OCI-LY1 (cell line): ENCODE data around the gene CS.

Experiments
- EZH2 ChIP-seq: fragments of 200-600 bp; sonication (generic), shearing (Covaris generic); IDR thresholded peaks from 2 replicates; pipeline ENCODE4 v1.8.0; 2017; ENCODE audit warnings: borderline replicate concordance, mixed run types, mild to moderate bottlenecking, antibody characterized with exemption, low read length, moderate library complexity, mixed read lengths
- TF ChIP-seq, protein P1 (sequence below): fragments of 200-600 bp; sonication (generic), shearing (Covaris generic); IDR thresholded peaks from 2 replicates; pipeline ENCODE4 v1.5.1; 2017; ENCODE audit warnings: mild to moderate bottlenecking, antibody characterized with exemption, low read length, moderate library complexity, mixed read lengths

DNA sequence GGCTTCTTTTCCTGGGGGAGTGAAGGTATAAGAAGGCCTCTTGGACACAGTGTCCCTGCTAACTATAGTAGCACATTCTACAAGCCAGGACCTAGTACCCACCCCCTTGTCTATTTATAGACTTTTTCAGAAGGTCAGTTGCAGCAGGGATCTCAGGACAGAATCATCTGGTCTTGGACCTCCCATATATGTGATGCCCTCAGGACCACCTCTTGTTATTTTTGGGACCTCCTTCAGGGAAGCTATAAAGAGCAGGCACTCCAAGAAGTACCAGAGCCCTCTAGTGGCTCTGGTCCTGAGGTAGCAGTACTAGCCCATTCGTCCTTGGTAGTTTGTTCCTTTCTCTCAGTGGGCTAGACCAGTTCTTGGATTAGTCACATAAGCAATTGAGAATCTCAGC is 29.1 kb downstream of the CS start:
- TF ChIP-seq, protein P1, sequence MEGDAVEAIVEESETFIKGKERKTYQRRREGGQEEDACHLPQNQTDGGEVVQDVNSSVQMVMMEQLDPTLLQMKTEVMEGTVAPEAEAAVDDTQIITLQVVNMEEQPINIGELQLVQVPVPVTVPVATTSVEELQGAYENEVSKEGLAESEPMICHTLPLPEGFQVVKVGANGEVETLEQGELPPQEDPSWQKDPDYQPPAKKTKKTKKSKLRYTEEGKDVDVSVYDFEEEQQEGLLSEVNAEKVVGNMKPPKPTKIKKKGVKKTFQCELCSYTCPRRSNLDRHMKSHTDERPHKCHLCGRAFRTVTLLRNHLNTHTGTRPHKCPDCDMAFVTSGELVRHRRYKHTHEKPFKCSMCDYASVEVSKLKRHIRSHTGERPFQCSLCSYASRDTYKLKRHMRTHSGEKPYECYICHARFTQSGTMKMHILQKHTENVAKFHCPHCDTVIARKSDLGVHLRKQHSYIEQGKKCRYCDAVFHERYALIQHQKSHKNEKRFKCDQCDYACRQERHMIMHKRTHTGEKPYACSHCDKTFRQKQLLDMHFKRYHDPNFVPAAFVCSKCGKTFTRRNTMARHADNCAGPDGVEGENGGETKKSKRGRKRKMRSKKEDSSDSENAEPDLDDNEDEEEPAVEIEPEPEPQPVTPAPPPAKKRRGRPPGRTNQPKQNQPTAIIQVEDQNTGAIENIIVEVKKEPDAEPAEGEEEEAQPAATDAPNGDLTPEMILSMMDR = peak; percentile 57
- no peak for TF ChIP-seq EZH2
